ENCODE data around the gene AJM1.

The AJM1 gene

GRCh38 chr9:136815422-136815782 lies 26.9 kb upstream of the AJM1 start:
- H2AFZ ChIP-seq (ENCODE audit: low read depth), result no peak overlapping the region
- H3K79me2 ChIP-seq (ENCODE audit: insufficient read depth, low read depth), result peaks cover 32% of the 10 kb centered on the region
- no peak overlapping the region for H3K4me3 ChIP-seq (IDR thresholded peaks at IDR 0.05; ENCODE audit: insufficient read depth, low read depth, low read length)
- H4K20me1 ChIP-seq (ENCODE audit: insufficient read depth), result 0 out of 2 replicates have a peak, but pooled peaks cover 4% of the 10 kb centered on the region
- no peak for TF ChIP-seq CTCF (conservative IDR thresholded peaks at IDR 0.05; ENCODE audit: low read depth, low read length)
- H3K27ac ChIP-seq, result no peak overlapping the region
- H3K9ac ChIP-seq, result no peak overlapping the region
- no peaks in the 10 kb centered on the region for H3K36me3 ChIP-seq (ENCODE audit: insufficient read depth)
- H3K4me2 ChIP-seq, result no peak overlapping the region
- no peaks in the 10 kb centered on the region for H3K4me1 ChIP-seq (ENCODE audit: low read depth, poor library complexity, severe bottlenecking)
- H3K27me3 ChIP-seq (ENCODE audit: insufficient read depth, low read depth), result no peaks in the 10 kb centered on the region

- H3K9ac ChIP-seq, result no peak overlapping the region
- no peak overlapping the region for H2AFZ ChIP-seq (ENCODE audit: low read depth)
- no peaks in the 10 kb centered on the region for H3K4me1 ChIP-seq (ENCODE audit: low read depth, poor library complexity, severe bottlenecking)
- H3K27ac ChIP-seq, result no peak overlapping the region
- no peak for TF ChIP-seq CTCF (conservative IDR thresholded peaks at IDR 0.05; ENCODE audit: low read depth, low read length)
- no peak overlapping the region for H3K4me3 ChIP-seq (IDR thresholded peaks at IDR 0.05; ENCODE audit: insufficient read depth, low read depth, low read length)
- H3K36me3 ChIP-seq (ENCODE audit: insufficient read depth), result no peaks in the 10 kb centered on the region
- peaks cover 4% of the 10 kb centered on the region; the same call in 1 of the 2 replicates for H4K20me1 ChIP-seq (ENCODE audit: insufficient read depth)
- H3K79me2 ChIP-seq (ENCODE audit: insufficient read depth, low read depth), result peaks cover 5% of the 10 kb centered on the region
- H3K27me3 ChIP-seq (ENCODE audit: insufficient read depth, low read depth), result no peaks in the 10 kb centered on the region
- H3K4me2 ChIP-seq, result no peak overlapping the region
Measured at GRCh38 chr9:136820971-136821825, 21.1 kb upstream of the AJM1 start.

GRCh38 chr9:136821826-136822544 lies 20.3 kb upstream of the AJM1 start:
- Histone ChIP-seq H2AFZ (ENCODE audit: low read depth) (no peak overlapping the region), H4K20me1 (ENCODE audit: insufficient read depth) (no peaks in the 10 kb centered on the region; the same call in 1 of the 2 replicates), H3K36me3 (ENCODE audit: insufficient read depth) (no peaks in the 10 kb centered on the region), H3K79me2 (ENCODE audit: insufficient read depth, low read depth) (peaks cover 3% of the 10 kb centered on the region), H3K27me3 (ENCODE audit: insufficient read depth, low read depth) (no peaks in the 10 kb centered on the region), H3K27ac (no peak overlapping the region), H3K4me1 (ENCODE audit: low read depth, poor library complexity, severe bottlenecking) (no peaks in the 10 kb centered on the region), H3K4me3 (IDR thresholded peaks at IDR 0.05; ENCODE audit: insufficient read depth, low read depth, low read length) (no peak overlapping the region), H3K4me2 (no peak overlapping the region), H3K9ac (no peak overlapping the region)
- no peak for TF ChIP-seq CTCF (conservative IDR thresholded peaks at IDR 0.05; ENCODE audit: low read depth, low read length)

- Histone ChIP-seq H2AFZ (ENCODE audit: low read depth) (no peak overlapping the region), H3K4me1 (ENCODE audit: low read depth, poor library complexity, severe bottlenecking) (no peaks in the 10 kb centered on the region), H4K20me1 (ENCODE audit: insufficient read depth) (no peaks in the 10 kb centered on the region; the same call in 1 of the 2 replicates), H3K27ac (no peak overlapping the region), H3K79me2 (ENCODE audit: insufficient read depth, low read depth) (no peaks in the 10 kb centered on the region; the same call in 1 of the 2 replicates), H3K4me3 (IDR thresholded peaks at IDR 0.05; ENCODE audit: insufficient read depth, low read depth, low read length) (no peak overlapping the region), H3K9ac (no peak overlapping the region), H3K27me3 (ENCODE audit: insufficient read depth, low read depth) (no peaks in the 10 kb centered on the region), H3K36me3 (ENCODE audit: insufficient read depth) (no peaks in the 10 kb centered on the region), H3K4me2 (no peak overlapping the region)
- TF ChIP-seq CTCF (conservative IDR thresholded peaks at IDR 0.05; ENCODE audit: low read depth, low read length), result no peak
Measured at GRCh38 chr9:136823136-136824046, 18.9 kb upstream of the AJM1 start.

Data from KMS-11 (cell line).